Measurements from ENCODE around the gene ABCA4. TPM values are rescaled to one million over a fixed set of nuclear protein-coding genes. Genes with fewer than 3 reads are reported as not detected.

Gene ABCA4
- total and polyA plus RNA-seq, 2 of the 8 experiments (the other 6 are each of a cell fraction or from before 2014, with no cell fraction given) = 0.06 TPM; not detected in 1

Other genes with a start within 250 kb of the ABCA4 start
- 80.4 and 84.2 TPM in 2 replicates for gene DNTTIP2, start 241.9 kb downstream of the ABCA4 start, total RNA-seq (2021; fragmentation: NEBNext Ultra II Directional; extraction: Animal tissue kit (Norgen Biotek cat#: 25700))
- gene DNTTIP2, start 241.9 kb downstream of the ABCA4 start, polyA plus RNA-seq (2011; rRNA removed) = 3.1 and 6.3 TPM in 2 replicates
- gene GCLM, start 211.7 kb downstream of the ABCA4 start, total RNA-seq (2021; fragmentation: NEBNext Ultra II Directional; extraction: Animal tissue kit (Norgen Biotek cat#: 25700)) = 12.8 and 15.0 TPM in 2 replicates
- gene GCLM, start 211.7 kb downstream of the ABCA4 start, polyA plus RNA-seq (2011; rRNA removed) = 1.6 and 3.1 TPM in 2 replicates
- gene ARHGAP29, start 116.4 kb upstream of the ABCA4 start, total RNA-seq (2021; fragmentation: NEBNext Ultra II Directional; extraction: Animal tissue kit (Norgen Biotek cat#: 25700)) = 2.9 and 3.2 TPM in 2 replicates
- gene ARHGAP29, start 116.4 kb upstream of the ABCA4 start, polyA plus RNA-seq (2011; rRNA removed) = 0.49 and 0.57 TPM in 2 replicates